ENCODE data around the gene PLCH2. TPM values are rescaled to one million over a fixed set of nuclear protein-coding genes. Genes with fewer than 3 reads are reported as not detected.

The PLCH2 gene
- total RNA-seq, 1 donor from 2014 or later: not detected

DNA sequence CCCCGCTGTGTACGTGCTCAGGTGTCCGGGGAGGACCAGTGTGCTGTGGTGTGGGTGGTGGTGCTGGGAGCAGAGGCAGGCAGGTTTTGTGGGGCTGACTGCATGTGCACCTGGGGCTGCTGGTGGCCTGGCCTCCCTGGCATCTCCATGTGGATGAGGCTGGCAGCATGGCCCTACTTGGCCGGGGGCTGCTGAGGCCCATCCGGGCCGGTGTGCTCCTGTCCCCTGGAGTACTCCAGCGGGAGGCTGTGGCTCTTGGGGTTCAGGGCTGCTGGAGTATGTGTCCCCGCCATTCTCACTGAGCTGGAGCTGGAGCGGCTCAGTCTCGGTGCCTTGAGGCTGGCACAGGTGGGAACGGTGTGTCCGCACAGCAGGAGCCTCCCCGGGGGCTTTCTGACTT, 42.9 kb upstream of the PLCH2 start:
- no peak overlapping the region for H3K27ac Mint-ChIP-seq
- H3K27me3 Mint-ChIP-seq: peaks cover 17% of the 10 kb centered on the region
- no peaks in the 10 kb centered on the region for H3K4me1 Mint-ChIP-seq (ENCODE audit: low read depth)
- no peaks in the 10 kb centered on the region for H3K9me3 Mint-ChIP-seq (ENCODE audit: low read depth)
- no peak for DNase-seq (ENCODE audit: low spot score, unreplicated experiment)
- no peaks in the 10 kb centered on the region for H3K36me3 Mint-ChIP-seq (ENCODE audit: insufficient read depth)
- no peak overlapping the region for H3K4me3 Mint-ChIP-seq (ENCODE audit: low read depth)
- no peak for TF ChIP-seq CTCF (IDR thresholded peaks at IDR 0.05; ENCODE audit: unreplicated experiment)

DNA sequence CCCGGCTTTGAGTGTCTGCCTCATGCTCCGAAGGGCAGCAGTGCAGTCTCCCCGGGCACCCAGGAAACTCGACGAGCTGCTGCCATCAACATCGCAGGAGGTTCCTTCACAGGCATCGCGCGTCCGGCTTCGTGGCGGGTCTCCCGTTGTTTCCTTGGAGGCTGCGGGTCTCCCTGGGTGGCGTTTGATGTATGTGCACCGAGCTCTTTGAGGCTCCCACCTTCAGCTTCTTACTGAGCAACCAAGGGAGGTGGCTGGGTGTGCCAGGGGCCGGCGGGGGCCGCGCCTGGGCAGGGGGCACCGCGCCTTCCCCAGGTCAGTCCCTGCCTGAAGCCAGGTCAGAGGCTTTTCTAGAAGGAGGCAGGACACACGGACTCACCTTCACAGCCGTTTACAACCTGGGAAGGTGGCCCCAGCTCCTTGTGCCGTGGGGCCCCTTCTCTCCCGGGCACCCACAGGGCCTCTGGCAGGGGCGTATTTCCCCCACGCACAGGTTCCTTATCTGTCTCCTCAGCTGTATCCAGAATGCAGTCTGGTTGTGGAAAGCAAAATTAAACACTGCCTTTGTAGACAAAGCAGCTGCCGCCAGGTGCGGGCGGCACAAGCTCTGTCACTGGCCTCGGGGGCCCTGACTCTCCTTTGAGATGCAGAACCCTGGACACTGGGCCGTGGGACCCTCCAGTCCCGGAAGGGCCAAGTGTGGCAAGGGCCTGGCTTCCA, 42.0 kb upstream of the PLCH2 start:
- peaks cover 17% of the 10 kb centered on the region for H3K27me3 Mint-ChIP-seq

DNA sequence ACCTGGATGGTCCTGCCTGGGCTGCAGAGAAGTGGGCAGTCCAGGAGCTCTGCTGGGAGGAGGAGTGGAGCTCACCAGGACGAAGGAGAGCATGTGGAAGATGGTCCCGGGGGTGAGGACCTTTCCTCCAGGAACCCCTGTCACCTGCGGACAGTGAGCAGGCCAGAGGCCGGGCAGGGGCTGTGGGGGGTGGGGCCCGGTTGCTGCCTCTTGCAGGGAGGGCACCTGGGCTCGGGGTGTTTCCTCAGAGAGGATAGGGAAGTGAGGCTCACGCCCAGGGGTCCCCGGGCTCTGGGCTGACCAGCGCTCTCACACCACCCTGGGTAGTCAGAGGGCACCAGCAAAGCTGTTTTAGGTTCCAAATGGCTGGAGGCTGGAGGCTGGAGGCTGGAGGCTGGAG, 41.0 kb upstream of the PLCH2 start:
- Mint-ChIP-seq H3K4me3 (ENCODE audit: low read depth) (no peak overlapping the region), H3K27me3 (peaks cover 22% of the 10 kb centered on the region), H3K36me3 (ENCODE audit: insufficient read depth) (no peaks in the 10 kb centered on the region), H3K4me1 (ENCODE audit: low read depth) (no peaks in the 10 kb centered on the region), H3K27ac (no peak overlapping the region), H3K9me3 (ENCODE audit: low read depth) (no peaks in the 10 kb centered on the region)
- DNase-seq (ENCODE audit: low spot score, unreplicated experiment): no peak
- no peak for TF ChIP-seq CTCF (IDR thresholded peaks at IDR 0.05; ENCODE audit: unreplicated experiment)

More for the DNA sequence above, 42.0 kb upstream of the PLCH2 start:
- H3K4me3 Mint-ChIP-seq (ENCODE audit: low read depth): no peak overlapping the region
- no peak for TF ChIP-seq CTCF (IDR thresholded peaks at IDR 0.05; ENCODE audit: unreplicated experiment)
- H3K27ac Mint-ChIP-seq: no peak overlapping the region
- no peaks in the 10 kb centered on the region for H3K4me1 Mint-ChIP-seq (ENCODE audit: low read depth)
- no peaks in the 10 kb centered on the region for H3K36me3 Mint-ChIP-seq (ENCODE audit: insufficient read depth)
- no peak for DNase-seq (ENCODE audit: low spot score, unreplicated experiment)
- H3K9me3 Mint-ChIP-seq (ENCODE audit: low read depth): no peaks in the 10 kb centered on the region

DNA sequence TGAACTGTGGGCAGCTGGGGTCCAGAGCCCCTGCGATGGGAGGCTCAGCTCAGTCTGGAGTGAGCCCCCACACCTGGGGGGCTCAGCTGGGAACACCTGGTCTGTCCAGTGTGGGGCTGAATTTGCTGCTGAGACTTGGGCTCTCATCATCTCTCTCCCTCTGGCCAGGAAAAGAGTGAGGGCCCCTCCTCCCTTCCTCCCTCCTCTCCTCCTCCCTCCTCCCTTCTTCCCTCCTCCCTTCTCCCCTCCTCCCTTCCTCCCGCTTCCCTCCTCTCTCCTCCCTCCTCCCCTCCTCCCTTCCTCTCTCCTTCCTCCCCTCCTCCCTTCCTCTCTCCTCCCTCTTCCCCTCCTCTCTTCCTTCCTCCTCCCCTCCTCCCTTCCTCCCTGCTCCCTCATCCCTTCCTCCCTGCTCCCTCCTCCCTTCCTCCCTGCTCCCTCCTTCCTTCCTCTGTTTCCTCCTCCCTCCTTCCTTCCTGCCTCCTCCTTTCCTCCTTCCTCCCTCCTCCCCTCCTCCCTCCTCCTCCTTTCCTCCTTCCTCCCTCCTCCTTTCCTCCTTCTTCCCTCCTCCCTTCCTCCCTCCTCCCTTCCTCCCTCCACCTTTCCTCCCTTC, 40.2 kb upstream of the PLCH2 start:
- Mint-ChIP-seq H3K27ac (no peak overlapping the region), H3K27me3 (peaks cover 25% of the 10 kb centered on the region), H3K4me1 (ENCODE audit: low read depth) (no peaks in the 10 kb centered on the region), H3K9me3 (ENCODE audit: low read depth) (no peaks in the 10 kb centered on the region), H3K4me3 (ENCODE audit: low read depth) (no peak overlapping the region), H3K36me3 (ENCODE audit: insufficient read depth) (no peaks in the 10 kb centered on the region)
- DNase-seq (ENCODE audit: low spot score, unreplicated experiment): no peak
- TF ChIP-seq CTCF (IDR thresholded peaks at IDR 0.05; ENCODE audit: unreplicated experiment): no peak

GRCh38 chr1:2436876-2437275, 39.2 kb upstream of the PLCH2 start:
- DNase-seq (ENCODE audit: low spot score, unreplicated experiment): no peak
- no peak for TF ChIP-seq CTCF (IDR thresholded peaks at IDR 0.05; ENCODE audit: unreplicated experiment)
- Mint-ChIP-seq H3K9me3 (ENCODE audit: low read depth) (no peaks in the 10 kb centered on the region), H3K4me1 (ENCODE audit: low read depth) (no peaks in the 10 kb centered on the region), H3K4me3 (ENCODE audit: low read depth) (no peak overlapping the region), H3K27ac (no peak overlapping the region), H3K27me3 (peaks cover 31% of the 10 kb centered on the region), H3K36me3 (ENCODE audit: insufficient read depth) (no peaks in the 10 kb centered on the region)

Data from progenitor cell of endocrine pancreas (in vitro differentiated cells).